Fibroblast of villous mesenchyme (primary cell): Measurements from ENCODE around the gene FASN. TPM values are rescaled to one million over a fixed set of nuclear protein-coding genes. Genes with fewer than 3 reads are reported as not detected.
"Not testable (repeated sequence)": the region's sequence is repeated elsewhere in the genome, so short reads cannot be mapped to it uniquely, and the experiment has no call there.

Experiments used
- DNase-seq: peaks from one replicate; pipeline ENCODE4 v3.0.0-alpha.2; 2010; ENCODE audit warnings: low read depth
- H3K4me3 ChIP-seq: 2 replicates; pipeline ENCODE4 v1.5.1; 2011; ENCODE audit warnings: low read depth, mild to moderate bottlenecking, low read length
- CTCF ChIP-seq: IDR thresholded peaks from 2 replicates; pipeline ENCODE4 v1.5.1; 2012; ENCODE audit warnings: low read depth, mild to moderate bottlenecking, low read length; ENCODE audit not compliant: insufficient read depth
- total RNA-seq: library from RNA; depleted of rRNA; stranded (reverse); fragments of >200 nt; gene quantifications from 2 replicates; pipeline ENCODE4 v1.2.3, GENCODE V29; 2012

The FASN gene
- total RNA-seq, 1 donor: 274 TPM

DNA sequence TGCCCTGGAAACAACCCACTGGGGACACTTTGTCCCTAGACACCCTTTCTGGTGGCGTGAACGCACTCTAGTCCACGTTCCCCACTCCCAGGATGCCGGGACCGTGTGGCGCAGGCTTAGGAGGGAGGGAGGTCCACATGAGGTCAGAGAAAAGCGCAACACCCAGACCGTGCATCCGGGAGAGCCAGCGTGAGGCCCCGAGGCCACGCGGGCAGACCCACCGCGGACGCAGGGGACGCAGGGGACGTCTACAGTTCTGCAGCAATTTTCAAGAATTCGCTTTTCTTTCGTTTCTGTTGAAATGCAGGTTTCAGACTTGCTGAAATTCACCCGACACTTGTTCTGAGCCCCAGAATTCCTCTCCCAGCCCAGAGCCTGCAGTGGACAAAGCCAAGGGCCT is 51.1 kb downstream of the FASN start:
- no peak overlapping the region for H3K4me3 ChIP-seq
- DNase-seq: no peak
- TF ChIP-seq CTCF: no peak

GRCh38 chr17:82045936-82046484 is 52.0 kb downstream of the FASN start:
- no peak for TF ChIP-seq CTCF
- no peak overlapping the region for H3K4me3 ChIP-seq
- no peak for DNase-seq

DNA sequence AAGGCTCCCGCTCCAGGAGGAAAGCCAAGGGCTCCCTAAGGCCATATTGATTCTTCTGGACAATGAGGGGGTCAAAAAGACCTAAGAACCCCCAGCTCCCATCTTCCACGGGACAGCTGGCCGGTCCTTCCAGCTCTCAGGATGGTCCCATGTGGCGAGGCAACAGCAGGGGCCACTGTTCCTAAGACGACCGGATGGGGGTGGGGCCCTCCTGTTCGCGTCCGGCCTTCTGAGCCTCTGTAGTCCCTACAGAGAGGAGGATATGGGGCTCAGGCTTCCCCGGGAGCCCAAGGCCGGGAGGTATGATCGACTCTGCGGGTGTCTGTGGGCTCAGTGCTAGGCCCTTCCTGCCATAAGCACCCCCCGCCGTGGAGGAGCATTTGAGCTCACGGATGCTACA is 54.5 kb downstream of the FASN start:
- H3K4me3 ChIP-seq: no peak overlapping the region
- no peak for TF ChIP-seq CTCF

DNA sequence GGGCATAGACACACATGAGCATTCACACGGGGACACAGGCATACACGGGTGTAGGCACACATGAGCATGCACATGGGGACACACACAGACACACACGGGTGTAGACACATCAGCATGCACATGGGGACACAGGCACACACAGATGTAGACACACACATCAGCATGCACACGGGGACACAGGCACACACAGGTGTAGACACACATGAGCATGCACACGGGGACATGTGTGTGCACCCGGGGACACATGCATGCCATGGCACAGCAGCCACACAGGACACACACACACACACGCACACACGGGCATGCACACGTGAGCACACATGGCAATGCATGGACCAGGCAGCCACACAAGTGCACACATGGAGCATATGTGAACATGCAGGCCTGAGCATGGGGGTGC is 55.4 kb downstream of the FASN start:
- H3K4me3 ChIP-seq: no peak overlapping the region
- DNase-seq: no peak
- no peak for TF ChIP-seq CTCF

More for the DNA sequence above, 54.5 kb downstream of the FASN start:
- no peak for DNase-seq

GRCh38 chr17:82041144-82041814 is 56.8 kb downstream of the FASN start:
- H3K4me3 ChIP-seq: no peak overlapping the region
- no peak for TF ChIP-seq CTCF
- no peak for DNase-seq

- DNase-seq: no peak
- no peak for TF ChIP-seq CTCF
- no peak overlapping the region for H3K4me3 ChIP-seq
Observed at GRCh38 chr17:82039695-82040299, 58.2 kb downstream of the FASN start.

DNA sequence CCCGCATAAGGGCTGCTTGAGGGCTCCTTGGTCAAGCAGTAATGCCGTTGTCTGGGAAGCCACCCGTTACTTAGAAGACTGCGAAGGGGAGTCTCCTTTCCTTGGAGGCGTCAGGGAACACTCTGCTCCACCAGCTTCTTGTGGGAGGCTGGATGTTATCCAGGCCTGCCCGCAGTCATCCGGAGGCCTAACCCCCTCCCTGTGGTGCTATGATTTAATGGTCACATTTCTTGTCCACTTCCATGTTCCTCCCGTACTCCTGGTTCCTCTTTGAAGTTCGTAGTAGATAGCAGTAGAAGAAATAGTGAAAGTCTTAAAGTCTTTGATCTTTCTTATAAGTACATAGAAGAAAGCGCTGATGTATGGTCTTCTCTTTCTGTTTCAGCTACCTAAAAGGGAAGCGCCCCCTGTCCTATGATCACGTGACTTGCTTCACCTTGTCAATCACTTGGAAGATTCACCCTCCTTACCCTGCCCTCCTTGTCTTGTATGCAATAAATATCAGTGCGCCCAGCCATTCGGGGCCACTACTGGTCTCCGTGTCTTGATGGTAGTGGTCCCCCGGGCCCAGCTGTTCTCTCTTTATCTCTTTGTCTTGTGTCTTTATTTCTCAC is 59.1 kb downstream of the FASN start:
- not testable (repeated sequence) for H3K4me3 ChIP-seq
- peak; percentile 25 for DNase-seq
